ENCODE results near the gene GPATCH1.
A peak's percentile ranks its signal among the peaks of the same experiment; 100 is the strongest.
"Not testable (repeated sequence)": the region's sequence is repeated elsewhere in the genome, so short reads cannot be mapped to it uniquely, and the experiment has no call there.

The GPATCH1 gene, protein sequence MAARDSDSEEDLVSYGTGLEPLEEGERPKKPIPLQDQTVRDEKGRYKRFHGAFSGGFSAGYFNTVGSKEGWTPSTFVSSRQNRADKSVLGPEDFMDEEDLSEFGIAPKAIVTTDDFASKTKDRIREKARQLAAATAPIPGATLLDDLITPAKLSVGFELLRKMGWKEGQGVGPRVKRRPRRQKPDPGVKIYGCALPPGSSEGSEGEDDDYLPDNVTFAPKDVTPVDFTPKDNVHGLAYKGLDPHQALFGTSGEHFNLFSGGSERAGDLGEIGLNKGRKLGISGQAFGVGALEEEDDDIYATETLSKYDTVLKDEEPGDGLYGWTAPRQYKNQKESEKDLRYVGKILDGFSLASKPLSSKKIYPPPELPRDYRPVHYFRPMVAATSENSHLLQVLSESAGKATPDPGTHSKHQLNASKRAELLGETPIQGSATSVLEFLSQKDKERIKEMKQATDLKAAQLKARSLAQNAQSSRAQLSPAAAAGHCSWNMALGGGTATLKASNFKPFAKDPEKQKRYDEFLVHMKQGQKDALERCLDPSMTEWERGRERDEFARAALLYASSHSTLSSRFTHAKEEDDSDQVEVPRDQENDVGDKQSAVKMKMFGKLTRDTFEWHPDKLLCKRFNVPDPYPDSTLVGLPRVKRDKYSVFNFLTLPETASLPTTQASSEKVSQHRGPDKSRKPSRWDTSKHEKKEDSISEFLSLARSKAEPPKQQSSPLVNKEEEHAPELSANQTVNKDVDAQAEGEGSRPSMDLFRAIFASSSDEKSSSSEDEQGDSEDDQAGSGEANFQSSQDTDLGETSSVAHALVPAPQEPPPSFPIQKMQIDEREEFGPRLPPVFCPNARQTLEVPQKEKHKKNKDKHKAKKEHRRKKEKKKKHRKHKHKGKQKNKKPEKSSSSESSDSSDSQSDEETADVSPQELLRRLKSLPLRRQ

DNA sequence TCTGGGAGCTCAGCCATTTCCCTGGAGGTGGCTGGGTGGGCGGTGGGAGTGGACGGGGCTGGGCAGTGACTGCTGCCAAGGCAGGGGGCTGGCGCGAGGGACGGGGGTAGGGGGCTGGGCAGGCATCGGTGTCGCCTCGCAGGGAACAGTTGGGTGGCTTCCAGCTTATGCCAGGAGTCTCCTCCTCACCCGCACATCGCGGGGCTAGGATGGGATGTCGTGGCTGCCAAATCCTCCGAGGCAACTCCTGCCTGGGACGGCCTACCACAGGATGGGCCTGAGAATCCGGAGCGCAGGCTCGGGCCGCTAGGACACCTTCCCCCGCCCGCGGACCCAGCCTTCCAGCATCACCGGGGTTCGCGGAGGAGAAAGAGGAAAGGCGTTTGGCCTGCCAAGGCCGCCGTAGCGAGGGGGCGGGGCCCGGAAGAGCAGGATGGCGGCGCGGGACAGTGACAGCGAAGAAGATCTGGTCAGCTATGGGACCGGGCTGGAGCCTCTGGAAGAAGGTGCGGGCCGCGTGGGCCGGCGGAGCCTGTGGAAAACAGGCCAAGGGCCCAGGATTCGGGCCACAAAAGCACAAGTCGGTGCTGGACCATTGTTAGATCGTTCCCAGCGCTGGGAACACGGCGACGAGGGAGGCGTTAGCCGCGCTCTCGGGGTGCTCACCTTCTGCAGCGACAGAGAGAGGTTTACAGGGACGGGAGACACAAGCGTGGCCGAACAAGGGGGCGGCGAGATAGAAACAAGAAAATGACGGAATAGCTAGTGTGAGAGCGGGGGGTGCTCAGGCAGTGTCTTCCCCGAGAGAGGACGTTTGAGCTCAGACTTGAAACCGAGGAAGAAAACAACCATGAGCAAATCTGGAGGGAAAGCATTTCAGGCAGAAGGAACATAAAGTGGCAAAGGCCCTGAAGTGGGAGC is at the start of gene GPATCH1:
Gene GPATCH1 (plus strand): TSS at position 421 of the 921 bp plus-strand sequence. CDS start 13 bp downstream, at position 434.
- peak; percentile 54 for DNase-seq

GRCh38 chr19:33032218-33032781 is 48.7 kb upstream of the GPATCH1 start:
- no peak for DNase-seq

DNA sequence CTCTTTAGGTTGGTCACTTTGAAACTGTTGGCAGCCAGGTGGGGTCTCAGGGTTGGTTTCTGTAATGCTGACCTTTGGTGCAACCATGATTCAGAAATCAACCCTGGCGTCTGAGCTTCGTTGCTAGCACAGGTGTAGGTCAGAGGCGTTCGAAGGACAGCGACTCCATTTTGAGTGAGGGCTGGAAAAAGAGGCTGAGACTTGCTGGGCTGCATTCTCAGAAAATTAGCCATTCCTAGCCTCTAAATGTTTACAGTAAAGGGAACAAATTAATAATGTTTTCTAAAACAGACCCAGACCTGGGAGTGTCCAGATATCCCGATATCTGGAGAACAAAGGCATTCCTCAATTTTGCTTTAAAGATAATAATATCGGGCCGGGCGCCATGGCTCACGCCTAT is 45.5 kb upstream of the GPATCH1 start:
- DNase-seq, result no peak

DNA sequence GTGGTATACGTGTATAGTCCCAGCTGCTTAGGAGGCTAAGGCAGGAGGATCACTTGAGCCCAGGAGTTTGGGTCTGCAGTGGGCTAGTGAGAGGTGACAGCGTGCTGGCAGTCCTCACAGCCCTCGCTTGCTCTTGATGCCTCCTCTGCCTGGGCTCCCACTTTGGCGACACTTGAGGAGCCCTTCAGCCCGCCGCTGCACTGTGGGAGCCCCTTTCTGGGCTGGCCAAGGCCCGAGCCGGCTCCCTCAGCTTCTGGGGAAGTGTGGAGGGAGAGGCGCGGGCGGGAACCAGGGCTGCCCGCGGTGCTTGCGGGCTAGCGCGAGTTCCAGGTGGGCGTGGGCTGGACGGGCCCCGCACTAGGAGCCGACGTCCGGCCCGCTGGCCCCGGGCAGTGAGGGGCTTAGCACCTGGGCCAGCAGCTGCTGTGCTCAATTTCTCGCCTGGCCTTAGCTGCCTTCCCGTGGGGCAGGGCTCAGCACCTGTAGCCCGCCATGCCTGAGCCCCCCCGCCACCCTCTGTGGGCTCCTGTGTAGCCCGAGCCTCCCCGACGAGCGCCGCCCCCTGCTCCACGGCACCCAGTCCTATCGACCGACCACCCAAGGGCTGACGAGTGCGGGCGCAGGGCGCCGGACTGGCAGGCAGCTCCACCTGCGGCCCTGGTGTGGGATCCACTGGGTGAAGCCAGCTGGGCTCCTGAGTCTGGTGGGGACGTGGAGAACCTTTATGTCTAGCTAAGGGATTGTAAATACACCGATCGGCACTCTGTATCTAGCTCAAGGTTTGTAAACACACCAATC is 44.4 kb upstream of the GPATCH1 start:
- not testable (repeated sequence) for DNase-seq

GRCh38 chr19:33037168-33038025 is 43.6 kb upstream of the GPATCH1 start:
- DNase-seq, result not testable (repeated sequence)

DNA sequence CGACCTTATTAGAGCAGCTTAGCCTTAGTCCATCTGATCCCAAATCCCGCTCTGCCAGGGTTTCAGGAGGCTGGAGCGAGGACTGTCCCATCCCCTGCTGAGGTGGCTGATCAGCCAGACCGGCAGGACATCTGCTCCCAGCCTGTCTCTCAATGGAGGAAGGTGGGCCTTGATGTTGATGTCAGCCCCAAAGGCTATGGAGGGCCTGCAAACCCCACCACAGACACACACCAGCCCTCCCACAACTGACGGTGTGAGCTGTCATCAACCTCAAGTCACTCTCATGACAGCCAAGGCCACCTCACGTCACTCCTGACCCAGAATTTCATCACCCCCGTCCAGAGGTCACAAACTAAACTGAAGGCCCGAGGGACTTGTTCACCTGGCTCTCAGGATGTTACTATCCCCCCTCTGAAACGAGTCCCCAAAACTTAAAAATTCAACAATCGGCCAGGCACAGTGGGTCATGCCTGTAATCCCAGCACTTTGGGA is 41.8 kb upstream of the GPATCH1 start:
- no peak for DNase-seq

GRCh38 chr19:33039815-33040214 is 41.2 kb upstream of the GPATCH1 start:
- DNase-seq, result no peak

DNA sequence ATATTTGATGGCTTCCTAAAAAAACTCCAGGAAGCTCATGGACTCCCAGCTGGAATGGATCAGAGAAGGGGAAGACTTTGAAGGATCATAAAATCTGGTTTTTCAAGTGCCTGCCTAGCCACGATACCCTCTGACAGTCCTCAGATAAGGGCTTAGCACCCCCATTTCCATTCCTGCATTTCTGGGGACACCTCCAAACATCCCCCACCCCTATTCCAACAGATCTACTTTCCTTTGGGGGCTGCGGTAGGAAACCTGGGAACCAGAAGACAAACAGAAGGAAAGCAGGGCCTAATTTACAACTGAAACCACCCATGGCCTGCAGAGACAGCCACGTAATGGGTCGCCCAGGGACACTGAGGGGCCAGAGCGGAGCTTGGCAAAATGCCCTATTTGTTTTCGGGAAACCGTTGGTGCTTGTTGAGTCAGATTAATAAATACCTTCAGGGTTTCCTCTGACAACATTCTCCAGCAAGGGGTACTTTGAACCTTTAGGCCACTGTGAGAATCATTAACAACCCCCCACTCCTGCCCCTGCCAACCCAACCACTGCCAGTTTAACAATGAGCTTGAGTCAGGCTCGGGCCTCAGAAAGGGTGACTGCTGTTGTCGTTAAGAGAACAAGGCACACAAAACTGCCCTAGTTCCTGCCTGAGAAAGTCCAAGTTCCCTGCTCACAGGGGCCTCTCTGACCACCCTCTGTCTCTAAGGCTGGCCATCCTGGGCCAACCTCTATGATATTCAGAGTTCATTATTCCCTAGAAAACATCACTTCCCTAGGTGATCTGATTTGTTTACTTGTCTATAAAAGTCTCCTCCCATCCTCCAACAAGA is 39.8 kb upstream of the GPATCH1 start:
- DNase-seq, result no peak

DNA sequence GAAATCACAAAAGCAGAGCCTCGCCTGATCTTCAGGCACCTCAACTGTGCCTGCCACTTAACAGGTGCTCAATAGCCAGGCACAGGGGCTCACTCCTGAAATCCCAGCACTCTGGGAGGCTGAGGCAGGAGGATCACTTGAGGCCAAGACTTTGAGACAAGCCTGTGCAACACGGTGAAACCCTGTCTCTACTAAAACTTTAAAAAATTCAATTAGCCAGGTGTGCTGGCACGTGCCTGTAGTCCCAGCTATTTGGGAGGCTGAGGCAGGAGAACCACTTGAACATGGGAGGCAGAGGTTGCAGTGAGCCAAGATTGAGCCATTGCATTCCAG is 39.2 kb upstream of the GPATCH1 start:
- DNase-seq, result not testable (repeated sequence)

DNA sequence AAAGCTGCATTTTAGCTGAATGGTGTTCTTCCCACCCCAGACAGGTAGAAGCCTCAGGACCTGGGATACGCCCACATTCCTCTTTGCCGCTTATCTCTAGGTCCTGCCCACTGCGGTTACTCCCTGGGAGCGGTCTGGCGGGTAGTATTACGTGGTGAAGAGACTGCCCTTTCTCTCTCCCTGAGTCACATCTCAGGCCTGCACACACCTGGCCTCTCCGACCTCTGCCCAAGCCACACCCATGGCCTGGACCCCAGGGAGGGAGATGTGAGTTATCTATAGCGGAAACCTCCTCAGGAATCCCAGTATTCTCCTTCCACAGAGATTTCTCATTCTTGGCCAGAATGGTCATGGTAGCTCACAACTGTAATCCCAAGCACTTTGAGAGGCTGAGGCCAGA is 33.6 kb upstream of the GPATCH1 start:
- no peak for DNase-seq

DNA sequence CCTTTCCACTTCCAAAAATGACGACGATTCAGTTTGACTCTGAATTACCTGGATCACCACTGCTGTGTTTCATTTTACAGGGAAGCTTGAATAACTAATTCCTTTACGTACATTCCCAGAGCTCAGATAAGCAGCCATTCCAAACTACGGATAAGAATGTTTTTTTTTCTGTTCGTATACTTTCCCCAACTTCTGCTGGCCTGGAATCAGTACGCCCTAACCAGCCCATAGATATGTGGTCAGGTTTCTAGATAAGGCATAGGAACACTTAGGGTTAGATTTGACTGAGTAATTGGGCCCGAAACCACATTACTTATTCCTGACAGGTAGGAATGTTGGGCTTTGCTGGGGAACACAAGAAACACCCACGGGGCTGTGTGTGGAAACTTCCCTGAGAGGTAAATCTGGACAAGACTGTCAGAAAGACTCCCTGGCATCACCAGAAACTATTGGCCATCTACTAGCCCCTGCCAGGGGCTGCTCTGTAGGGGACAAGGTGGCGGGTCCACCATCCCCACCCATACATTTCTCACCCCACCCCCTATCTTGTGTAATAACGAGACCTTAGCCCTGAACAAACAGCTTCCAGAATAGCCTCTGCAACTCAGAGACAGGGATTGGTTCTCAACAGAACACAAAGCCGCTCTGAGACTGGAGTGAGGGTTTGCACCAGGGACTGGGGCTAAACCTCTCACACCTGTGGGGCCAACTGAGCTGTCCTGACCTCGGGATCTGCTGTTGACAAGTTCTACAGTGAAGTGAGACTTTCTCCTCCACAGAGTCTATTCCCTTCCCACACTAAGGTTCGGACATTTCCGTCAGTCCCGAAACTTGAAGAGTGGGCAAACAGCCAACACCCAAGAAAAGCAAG is 31.9 kb upstream of the GPATCH1 start:
- no peak for DNase-seq

DNA sequence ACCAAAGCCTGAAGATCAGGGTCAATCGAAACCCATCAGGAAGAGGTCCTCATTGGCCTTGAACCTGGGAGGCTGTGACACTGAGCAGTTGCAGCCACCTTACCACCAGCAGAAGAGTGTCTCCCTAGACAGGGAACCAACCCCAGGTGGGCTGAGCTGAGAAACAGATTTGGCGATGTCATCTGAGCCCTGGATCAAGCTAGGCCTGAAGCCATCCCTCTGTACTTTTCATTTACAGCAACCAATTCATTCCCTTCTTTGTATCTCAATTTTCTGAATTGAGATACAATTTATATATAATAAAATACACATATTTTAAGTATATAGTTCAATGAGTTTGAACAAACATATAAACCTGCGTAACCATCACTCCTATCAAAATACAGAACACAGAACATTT is 30.9 kb upstream of the GPATCH1 start:
- no peak for DNase-seq

DNA sequence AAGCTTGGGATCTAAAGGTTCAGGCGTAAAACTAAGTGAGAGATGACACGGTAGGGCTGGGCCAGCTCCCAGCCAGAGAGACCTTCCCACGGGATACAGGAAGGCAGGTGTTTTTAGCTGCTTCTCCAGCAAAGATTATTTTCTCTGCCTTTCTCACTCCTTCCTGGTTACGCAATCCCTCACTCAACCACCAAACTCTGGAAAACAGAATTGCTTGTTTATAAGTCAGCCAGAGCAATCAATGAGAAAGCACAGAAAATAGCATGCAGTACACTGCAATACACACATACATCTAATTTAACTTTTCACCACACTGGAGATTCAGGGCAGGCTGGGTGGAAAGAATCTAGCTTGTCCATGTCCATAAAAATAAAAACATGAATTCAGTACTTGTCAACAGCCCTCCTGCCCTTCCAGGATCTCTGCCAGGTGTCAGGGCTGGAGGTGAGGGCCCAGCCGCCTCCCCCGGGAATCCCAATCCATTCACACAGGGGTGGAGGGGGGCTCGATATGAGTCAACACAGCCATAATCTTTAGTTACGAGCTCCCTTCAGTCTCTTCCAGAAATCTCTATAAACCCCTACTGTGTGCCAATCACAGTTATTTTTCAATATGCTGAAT is 28.5 kb upstream of the GPATCH1 start:
- DNase-seq, result no peak

GRCh38 chr19:33054623-33055022 is 26.4 kb upstream of the GPATCH1 start:
- DNase-seq, result no peak

DNA sequence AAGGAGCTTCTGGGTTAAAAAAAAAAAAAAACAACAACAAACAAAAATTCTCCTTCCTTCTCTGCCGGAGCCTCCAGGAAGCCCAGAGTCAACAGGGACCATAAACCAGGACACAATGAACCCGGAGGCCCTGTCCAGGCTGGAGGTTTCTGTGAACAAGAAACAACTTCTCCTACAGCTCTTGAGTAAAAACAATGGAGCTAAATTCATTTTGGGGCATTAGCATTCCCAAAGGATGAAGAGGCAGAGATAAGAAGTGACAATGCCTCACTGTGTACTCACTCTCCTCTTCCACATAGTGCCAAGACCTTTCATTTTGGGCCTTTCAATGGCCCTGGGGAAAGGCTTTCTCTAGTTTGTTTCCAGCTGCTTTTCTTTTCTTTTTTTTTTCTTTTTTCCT is 25.3 kb upstream of the GPATCH1 start:
- no peak for DNase-seq

- no peak for DNase-seq
Measured at GRCh38 chr19:33060586-33060985, 20.4 kb upstream of the GPATCH1 start.

DNA sequence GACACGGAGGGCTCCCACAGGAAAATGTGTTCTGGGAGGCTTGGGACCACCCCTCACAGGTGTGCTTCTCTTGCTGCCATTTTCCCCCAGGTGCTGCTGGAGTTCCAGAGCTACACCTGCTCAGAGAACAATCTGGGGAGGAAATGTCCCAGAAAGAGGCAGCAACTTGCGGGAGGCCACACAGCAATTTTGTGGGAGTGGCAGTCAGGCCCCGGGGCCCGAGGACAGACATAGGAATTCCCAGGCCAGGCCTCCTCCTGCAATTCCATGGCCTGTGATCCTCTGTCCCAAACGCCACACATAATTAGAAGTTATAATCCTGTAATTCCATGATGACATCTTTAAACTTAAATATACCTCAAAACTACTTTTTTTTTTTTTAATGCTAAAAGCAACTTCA is 18.1 kb upstream of the GPATCH1 start:
- no peak for DNase-seq

- DNase-seq, result no peak
Measured at GRCh38 chr19:33063356-33063752, 17.6 kb upstream of the GPATCH1 start.

All from NCI-H1092 (cell line).